GM12878 (cell line): ENCODE results near the gene ZFAND2B. TPM values are rescaled to one million over a fixed set of nuclear protein-coding genes. Genes with fewer than 3 reads are reported as not detected.

ENCODE experiments used
- ELK1 ChIP-seq: IDR thresholded peaks from 2 replicates; pipeline ENCODE4 v1.6.1; 2012; ENCODE audit warnings: low read depth, low read length, improper control_type of control experiment
- FOXK2 ChIP-seq: fragments of 450-650 bp; IDR thresholded peaks from 2 replicates; pipeline ENCODE4 v1.6.1; 2017; ENCODE audit warnings: mild to moderate bottlenecking, moderate library complexity
- MAX ChIP-seq: IDR thresholded peaks from 2 replicates; pipeline ENCODE4 v1.6.1; 2012; ENCODE audit warnings: low read depth, low read length, improper control_type of control experiment
- RELB ChIP-seq: fragments of 450-650 bp; IDR thresholded peaks from 2 replicates; pipeline ENCODE4 v1.6.1; 2017; ENCODE audit warnings: low read depth, mild to moderate bottlenecking, moderate library complexity
- SREBF1 ChIP-seq: IDR thresholded peaks from 2 replicates; pipeline ENCODE4 v1.6.1; 2012; ENCODE audit warnings: mild to moderate bottlenecking, low read length
- SUZ12 ChIP-seq: fragments of 200-600 bp; sonication (generic); IDR thresholded peaks from one replicate; pipeline ENCODE4 v1.6.1; 2018; ENCODE audit warnings: antibody characterized with exemption, mild to moderate bottlenecking; ENCODE audit not compliant: unreplicated experiment
- TBL1XR1 ChIP-seq: IDR thresholded peaks from 2 replicates; pipeline ENCODE4 v1.6.1; 2012; ENCODE audit warnings: low read depth, low read length, improper control_type of control experiment
- ZNF217 ChIP-seq: fragments of 450-650 bp; IDR thresholded peaks from 2 replicates; pipeline ENCODE4 v1.6.1; 2017; ENCODE audit warnings: antibody characterized with exemption, mild to moderate bottlenecking
- ZNF384 ChIP-seq: IDR thresholded peaks from 2 replicates; pipeline ENCODE4 v1.6.1; 2012; ENCODE audit warnings: low read depth, mild to moderate bottlenecking, low read length, improper control_type of control experiment, borderline replicate concordance
- polyA plus RNA-seq, 11 experiments: library from polyadenylated mRNA; depleted of rRNA in 4 of 11; unstranded in 6 of 11; stranded (reverse) in 5 of 11; fragments of >200 nt; fragmentation: Nextera tagmentation in 4 of 11; fragmentation: Illumina TruSeq in 1 of 11; extraction: Ambion mirVana in 4 of 11; extraction: Trizol in 1 of 11; gene quantifications; 1 replicate in 1 of 11; 2 replicates in 10 of 11; pipeline versions ENCODE4 v1.2.1 to v1.2.3, GENCODE V29; 2011 to 2016; ENCODE audit warnings: inconsistent platforms in 2 of 11, missing spikeins in 2 of 11, low read depth in 1 of 11
- total RNA-seq, 4 experiments: library from RNA; depleted of rRNA in 3 of 4; stranded (reverse); fragments of >200 nt in 3 of 4; fragmentation: Illumina TruSeq in 1 of 4; extraction: Trizol in 1 of 4; gene quantifications; 2 replicates each; pipeline versions ENCODE4 v1.2.1 to v1.2.3, GENCODE V29; 2013 to 2021

Gene ZFAND2B
- total and polyA plus RNA-seq, 10 of the 15 experiments (the other 5 are each of a cell fraction or from before 2014, with no cell fraction given) = 5.4 to 28.1 (median 22.4) TPM

GRCh38 chr2:219160186-219161017, 46.2 kb upstream of the ZFAND2B start, which contains the start of gene NHEJ1 (continued):
- TF ChIP-seq ELK1 (0 out of 2 replicates have a peak, but pooled peaks have one; percentile 33), MAX (no peak; the same call in 1 of the 2 replicates), ZNF384 (no peak), SUZ12 (no peak), FOXK2 (no peak), RELB (0 out of 2 replicates have a peak, but pooled peaks have one; percentile 9), TBL1XR1 (no peak), ZNF217 (no peak), SREBF1 (no peak)
